Embryonic facial prominence (tissue), 1 donor: Measurements from ENCODE around the gene FHL3.
"Not testable (repeated sequence)": the region's sequence is repeated elsewhere in the genome, so short reads cannot be mapped to it uniquely, and the experiment has no call there.

ENCODE experiments used
- DNase-seq: peaks from one replicate; pipeline ENCODE4 v3.0.0-alpha.2; 2016; ENCODE audit errors: extremely low spot score

Gene FHL3

DNA sequence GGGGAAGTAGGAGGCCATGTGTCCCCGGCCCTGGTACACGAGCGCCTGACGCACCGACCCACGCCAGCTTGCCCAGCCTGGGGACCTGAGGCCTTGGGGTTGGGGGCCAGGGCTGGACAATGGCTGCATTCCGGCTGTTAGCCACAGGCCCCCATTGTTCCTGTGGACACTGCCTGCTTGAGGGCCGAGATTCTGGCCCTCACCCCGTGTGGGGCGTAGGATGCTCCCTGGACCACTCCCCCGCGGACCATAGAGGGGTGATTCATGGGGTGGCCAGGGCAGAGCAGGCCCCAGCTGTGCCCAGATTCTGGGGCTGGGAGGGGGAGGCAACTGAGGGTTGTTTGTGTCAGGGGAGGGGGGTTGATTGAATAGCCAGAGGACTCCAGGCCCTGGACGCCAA is 29.6 kb upstream of the FHL3 start:
- no peak for DNase-seq

DNA sequence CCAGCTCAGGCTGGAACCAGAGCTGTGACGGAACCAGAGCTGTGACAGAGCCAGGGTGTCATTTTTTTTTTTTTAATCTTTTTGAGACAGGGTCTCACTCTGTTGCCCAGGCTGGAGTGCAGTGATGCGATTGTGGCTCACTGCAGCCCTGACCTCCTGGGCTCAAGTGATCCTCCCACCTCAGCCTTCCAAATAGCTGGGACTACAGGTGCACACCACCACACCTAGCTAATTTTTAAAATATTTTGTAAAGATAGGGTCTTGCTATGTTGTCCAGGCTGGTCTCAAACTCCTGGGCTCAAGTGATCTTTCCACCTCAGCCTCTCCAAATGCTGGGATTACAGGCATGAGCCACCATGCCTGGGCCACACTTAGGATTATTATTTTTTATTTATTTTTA is 27.7 kb upstream of the FHL3 start:
- not testable (repeated sequence) for DNase-seq

DNA sequence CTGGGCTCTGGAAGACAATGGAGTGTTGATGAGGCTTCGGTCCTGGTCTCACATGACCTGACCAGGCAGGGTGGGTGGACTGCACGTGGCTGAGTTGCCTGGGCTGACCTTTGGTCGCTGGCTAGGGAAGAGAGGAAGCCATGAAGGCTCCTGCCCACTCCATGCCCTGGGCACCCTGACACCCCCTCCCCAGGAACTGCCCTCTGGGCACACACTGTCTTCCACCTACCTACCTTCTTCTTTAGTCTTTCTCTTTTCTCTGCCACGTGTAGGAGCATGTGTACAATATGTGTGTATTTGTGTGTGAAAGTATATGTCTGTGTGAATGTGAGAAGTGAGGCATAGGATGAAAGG is 26.2 kb upstream of the FHL3 start:
- no peak for DNase-seq

DNA sequence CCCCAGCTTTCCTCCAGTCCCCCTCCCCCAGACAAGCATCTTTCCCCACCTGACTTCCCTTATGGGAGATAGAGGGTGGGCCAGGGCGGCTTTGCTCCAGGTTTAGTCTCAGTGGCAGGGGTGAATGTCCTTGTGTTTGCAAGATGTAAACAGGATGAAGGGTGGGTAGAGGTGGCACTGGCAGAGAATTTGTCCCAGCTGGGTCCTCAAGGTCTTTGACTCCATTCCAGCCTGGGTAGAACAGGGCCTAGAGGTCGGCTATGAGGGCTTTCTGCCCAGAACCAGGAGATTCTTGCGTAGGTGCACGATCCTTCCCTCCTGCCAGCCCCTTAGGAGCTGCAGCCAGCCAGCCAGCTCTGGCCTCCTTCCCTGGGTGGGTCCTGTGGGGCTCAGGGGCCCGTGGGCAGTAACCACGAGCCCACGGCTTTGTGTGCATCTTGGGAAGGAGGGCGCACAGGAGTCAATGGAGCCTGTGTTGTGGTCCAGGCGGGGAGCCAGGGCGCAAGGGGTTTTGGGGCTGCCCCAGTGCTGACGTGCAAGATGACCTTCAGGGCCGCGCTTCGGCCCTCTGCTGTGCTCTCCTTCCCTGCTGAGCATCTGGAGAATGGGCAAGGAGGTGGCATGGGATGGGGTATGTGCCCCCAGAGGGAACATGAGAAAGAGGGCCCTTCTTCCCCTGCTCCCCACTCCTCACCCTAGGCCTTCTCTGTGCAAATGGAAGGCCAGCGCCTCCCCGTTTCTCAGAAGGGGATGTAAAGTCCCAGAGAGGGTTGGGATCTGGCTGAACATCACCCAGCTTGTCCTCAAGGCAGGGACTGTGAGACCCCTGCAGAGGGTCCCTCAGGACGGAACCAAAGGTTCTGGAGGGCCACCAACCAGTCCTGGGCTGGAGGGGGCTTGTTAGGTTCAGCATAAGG is 25.5 kb upstream of the FHL3 start:
- DNase-seq = no peak

DNA sequence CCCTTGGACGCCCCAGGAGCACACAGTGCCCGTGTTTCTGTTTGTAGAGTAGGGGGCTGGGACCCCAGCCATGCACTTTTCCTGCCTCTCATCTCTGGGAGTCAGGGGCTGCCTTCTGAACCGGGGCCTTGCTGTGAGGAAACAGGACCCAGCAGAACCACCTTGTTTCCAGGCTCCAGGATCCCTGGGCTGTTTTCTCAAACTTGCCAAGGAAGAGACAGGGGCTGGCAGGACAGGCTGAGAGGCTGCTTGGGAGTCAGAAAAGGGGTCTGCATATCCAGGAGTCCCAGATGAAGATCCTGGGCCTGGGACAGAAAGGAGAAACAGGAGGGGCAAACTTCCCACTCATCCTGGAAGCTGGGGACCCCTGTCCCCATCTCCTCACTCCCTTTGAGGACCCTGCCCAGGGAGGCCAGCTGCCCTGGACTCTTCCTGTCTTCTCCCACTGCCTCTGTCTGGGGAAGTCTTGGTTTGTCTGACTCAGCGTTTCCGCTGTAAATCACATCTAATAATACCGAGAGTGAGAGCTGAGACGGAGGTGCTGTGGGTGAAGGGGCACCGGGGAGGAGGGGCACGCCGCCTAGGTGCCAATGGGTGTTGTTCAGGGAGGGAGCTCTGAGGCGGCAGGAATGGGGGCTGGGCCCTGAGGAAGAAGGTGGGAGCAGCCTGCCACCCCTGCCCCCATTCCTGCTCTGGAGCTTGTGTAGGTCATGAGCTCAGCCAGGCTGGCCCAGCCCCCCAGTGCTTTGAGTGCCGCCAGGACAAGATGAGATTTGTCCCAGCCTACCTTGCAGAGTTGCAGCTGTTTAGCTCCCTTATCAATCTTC is 24.6 kb upstream of the FHL3 start:
- DNase-seq = no peak

- no peak for DNase-seq
Observed at GRCh38 chr1:38029081-38029681, 23.9 kb upstream of the FHL3 start.

- DNase-seq = no peak
Observed at GRCh38 chr1:38028671-38029070, 23.4 kb upstream of the FHL3 start.

- no peak for DNase-seq
Observed at GRCh38 chr1:38028105-38028591, 22.8 kb upstream of the FHL3 start.

DNA sequence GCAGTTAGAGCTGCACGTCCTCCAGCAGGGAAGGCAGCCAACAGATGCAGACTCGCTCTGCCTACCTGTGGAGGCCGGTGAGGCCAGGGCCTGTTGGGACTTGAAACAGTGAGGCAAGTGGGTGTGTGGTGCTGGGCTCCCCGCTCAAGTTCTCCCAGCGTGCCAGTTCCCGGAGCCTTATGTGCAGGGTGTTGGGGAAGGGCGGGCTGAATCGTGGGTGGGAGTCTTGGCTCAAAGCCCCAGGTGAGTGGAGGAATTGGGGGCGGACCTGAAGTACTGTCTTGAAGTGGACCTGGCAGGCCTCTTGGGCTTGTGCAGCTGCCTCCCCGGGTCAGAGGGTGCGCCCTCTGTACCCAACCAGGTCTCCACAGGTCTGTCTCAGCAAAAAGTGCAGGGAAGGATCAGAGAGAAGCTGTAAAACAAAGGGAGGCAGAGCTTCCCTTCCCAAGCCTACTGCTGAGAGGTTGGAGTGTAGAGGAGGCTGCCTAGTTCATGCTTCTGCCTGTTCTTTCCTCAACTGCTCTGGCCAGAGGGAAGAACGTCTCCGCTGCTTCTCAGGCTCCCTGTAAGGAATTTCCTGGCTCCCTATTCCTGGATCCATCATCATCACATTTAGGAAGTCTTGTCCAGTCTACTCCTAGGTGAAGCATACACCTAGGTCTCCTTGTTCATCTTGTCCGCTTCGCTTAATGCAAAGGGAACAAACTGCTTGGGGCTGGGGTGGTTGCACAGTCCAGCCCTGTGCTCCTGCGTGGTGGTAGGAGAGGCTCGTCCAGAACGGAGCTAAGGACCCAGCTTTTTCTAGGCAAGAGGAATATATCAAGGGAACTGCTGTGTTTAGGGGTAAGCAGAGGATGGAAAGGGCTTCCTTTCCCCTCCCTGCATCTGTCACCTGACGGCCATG is 22.1 kb upstream of the FHL3 start:
- DNase-seq = no peak

- DNase-seq = no peak
Observed at GRCh38 chr1:38026592-38027200, 21.4 kb upstream of the FHL3 start.

DNA sequence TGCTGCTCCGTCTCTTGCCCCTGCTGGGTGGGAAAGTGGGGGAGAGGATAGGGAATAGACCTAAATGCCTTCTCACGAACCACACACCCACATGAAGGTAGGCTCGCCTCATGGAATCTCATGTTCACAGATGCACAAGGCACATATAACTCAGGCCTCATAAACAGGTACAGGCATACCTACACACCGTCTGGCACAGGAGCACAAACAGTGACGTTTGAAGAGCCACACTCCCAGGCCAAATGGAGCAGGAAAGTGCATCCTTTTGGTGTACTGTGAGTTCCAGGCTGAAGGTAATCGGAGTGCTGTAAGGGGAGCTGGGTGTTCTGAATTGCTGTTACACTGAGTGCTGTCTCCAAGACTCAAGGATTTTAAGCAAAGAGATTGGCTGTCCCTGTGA is 20.4 kb upstream of the FHL3 start:
- DNase-seq = no peak

- DNase-seq = no peak
Observed at GRCh38 chr1:38025233-38025632, 19.9 kb upstream of the FHL3 start.

- DNase-seq = no peak
Observed at GRCh38 chr1:38022810-38023209, 17.5 kb upstream of the FHL3 start.

GRCh38 chr1:38021969-38022368 is 16.7 kb upstream of the FHL3 start:
- no peak for DNase-seq

DNA sequence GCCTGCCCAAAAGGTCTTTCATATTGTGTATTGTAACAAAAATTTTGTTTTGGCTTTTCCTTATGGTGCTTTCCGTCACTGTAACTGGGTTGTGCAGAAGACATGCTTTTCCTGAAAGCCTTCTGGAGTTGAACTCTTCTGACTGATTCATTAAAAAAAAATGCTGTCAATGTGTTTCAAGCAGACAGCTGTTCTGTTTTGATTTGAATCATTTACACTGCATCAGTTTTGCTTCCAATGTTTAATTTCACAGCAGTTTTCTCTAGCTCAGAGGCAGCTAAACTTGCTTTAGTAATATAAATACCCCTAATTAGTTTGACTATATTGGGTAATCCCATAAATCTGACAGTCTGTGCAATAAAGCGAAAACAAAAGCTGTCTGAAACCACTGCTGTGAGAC is 15.1 kb upstream of the FHL3 start:
- no peak for DNase-seq

- DNase-seq = no peak
Observed at GRCh38 chr1:38018864-38019343, 13.6 kb upstream of the FHL3 start.

GRCh38 chr1:38015978-38016725 is 10.8 kb upstream of the FHL3 start:
- DNase-seq = no peak

DNA sequence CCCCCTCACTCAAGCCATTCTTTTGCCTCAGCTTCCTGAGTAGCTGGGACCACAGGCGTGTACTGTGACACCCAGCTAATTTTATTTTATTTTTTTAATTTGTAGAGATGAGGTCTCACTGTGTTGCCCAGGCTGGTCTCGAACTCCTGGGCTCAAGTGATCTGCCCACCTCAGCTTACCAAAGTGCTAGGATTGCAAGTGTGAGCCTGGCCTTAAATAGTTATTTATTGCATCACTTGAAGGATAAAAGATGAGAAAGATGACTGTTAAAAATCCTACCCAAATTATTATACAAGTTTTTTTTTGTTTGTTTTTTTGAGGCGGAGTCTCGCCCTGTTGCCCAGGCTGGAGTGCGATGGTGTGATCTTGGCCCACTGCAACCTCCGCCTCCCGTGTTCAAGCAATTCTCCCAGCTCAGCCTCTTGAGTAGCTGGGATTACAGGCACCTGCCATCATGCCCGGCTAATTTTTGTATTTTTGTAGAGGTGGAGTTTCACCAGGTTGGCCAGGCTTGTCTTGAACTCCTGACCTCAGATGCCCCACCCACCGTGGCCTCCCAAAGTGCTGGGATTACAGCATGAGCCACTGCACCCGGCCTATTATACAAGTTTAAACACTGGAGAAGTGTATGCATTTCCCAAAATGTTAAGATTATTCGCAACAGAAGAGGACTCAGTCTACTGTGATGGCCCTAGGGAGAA is 9.6 kb upstream of the FHL3 start:
- DNase-seq = no peak

GRCh38 chr1:38014171-38014570 is 8.9 kb upstream of the FHL3 start:
- DNase-seq = no peak
